HG02763 (cell line): ENCODE data around the gene RPAP2.
A peak's percentile ranks its signal among the peaks of the same experiment; 100 is the strongest.
"Not testable (repeated sequence)": the region's sequence is repeated elsewhere in the genome, so short reads cannot be mapped to it uniquely, and the experiment has no call there.

Source experiments
- ATAC-seq: cut with Tn5 transposase; IDR thresholded peaks from one replicate; pipeline ENCODE4 v1.9.1; 2021; ENCODE audit warnings: mild to moderate bottlenecking, moderate library complexity; ENCODE audit not compliant: unreplicated experiment

Gene RPAP2

GRCh38 chr1:92374223-92374622 is 75.4 kb downstream of the RPAP2 start:
- no peak for ATAC-seq

- ATAC-seq = no peak
Measured at GRCh38 chr1:92376345-92376744, 77.5 kb downstream of the RPAP2 start.

GRCh38 chr1:92377991-92378390 is 79.1 kb downstream of the RPAP2 start:
- not testable (repeated sequence) for ATAC-seq

- ATAC-seq = no peak
Measured at GRCh38 chr1:92380867-92381266, 82.0 kb downstream of the RPAP2 start.

GRCh38 chr1:92393966-92394365 is 95.1 kb downstream of the RPAP2 start:
- not testable (repeated sequence) for ATAC-seq

GRCh38 chr1:92398519-92398918 is 99.7 kb downstream of the RPAP2 start:
- no peak for ATAC-seq

DNA sequence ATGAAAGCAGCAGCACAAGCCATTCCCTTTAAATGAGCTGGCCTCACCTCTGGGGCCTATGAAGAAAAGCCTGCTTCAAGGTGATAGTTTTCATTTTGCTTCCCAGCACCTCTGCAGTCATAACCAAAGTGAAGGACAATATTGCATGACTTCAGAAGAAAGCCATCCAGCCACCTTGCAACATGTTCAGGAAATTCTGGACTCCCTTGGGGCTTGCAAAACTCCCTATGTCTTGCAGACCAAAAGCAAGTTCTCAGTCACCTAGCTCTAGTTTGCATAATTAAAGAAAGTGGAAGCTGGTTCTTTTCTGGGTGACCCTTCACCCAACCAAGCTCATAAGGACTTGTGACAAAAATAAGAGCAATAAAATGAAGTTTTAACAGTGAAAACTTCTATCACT is 100.2 kb downstream of the RPAP2 start:
- peak; percentile 88 for ATAC-seq

GRCh38 chr1:92404661-92405060 is 105.8 kb downstream of the RPAP2 start:
- ATAC-seq = no peak

DNA sequence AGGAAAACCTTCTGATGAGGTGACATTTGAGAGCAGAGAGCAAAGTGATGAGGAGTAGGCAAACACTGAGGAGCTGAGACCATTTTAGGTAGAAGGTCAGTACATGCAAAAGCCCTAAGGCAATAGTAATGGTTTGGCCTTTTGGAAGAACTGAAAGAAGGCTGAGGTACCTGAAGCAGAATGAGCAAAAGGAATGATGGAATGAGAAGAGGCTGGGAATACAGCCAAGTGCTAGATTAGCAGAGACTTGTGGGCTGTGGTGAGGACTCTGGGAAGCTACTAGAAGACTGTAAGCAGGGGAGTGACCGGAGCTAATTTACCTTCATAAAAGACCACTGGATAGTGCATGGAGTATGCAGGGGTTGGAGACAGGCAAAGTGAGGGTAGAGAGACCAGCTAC is 110.0 kb downstream of the RPAP2 start:
- no peak for ATAC-seq

- ATAC-seq = no peak
Measured at GRCh38 chr1:92409946-92410549, 111.2 kb downstream of the RPAP2 start.

DNA sequence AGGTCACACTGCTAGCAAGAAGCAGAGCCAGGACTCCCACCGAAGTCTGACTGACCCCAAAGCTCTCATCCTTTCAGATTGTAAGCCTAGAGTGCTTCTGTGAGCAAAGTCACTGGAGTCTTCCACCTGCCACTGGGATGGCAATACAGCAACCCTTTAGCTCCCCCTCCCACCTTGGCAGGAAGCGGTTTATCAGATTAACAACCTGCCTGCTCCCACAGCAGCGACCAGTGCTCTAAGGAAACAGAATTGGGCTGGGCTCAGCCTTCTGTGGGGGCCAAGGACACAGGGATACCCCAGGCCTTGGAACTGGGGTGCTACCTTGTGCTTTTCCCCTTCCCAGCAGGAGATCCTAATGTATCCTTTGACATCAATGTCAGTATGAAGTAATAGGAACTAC is 111.8 kb downstream of the RPAP2 start:
- no peak for ATAC-seq

DNA sequence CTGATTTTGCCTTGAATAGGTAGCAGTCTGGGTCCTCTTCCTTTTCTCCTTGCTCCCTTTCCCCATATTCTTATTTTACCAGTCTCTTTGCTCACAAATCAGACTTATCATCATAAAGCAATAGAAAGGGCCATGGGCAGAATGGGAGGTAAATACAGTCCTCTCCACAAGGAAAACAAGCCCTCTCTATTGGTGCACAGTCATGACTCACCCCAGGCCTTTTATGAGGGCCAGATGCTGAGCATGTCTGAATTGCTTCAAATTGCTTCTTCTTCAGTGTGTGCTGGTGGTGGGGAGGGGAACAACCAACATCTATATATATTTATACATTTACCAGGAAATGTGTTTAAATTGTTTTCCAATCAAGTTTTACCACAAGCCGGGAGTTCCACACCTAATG is 112.7 kb downstream of the RPAP2 start:
- ATAC-seq = no peak

- no peak for ATAC-seq
Measured at GRCh38 chr1:92419642-92420041, 120.8 kb downstream of the RPAP2 start.

DNA sequence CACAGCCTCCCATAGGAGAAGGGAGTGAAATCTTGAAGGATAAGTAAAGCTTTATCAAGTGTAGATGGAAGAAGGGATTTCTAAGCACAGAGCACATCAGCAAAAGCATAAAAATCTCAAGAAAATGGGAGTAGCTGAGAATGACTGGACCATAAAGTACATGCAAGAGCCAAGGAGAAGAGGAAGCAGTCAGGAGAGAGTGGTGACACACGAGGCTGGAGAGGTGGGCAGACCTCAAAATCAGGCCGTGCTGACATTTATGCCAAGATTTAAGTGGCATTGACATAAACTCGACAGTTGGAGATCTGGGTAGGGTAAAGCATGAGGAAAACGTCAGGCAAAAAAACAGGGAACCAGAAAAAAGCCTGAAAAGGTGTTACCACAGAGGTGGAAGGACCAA is 125.5 kb downstream of the RPAP2 start:
- no peak for ATAC-seq

DNA sequence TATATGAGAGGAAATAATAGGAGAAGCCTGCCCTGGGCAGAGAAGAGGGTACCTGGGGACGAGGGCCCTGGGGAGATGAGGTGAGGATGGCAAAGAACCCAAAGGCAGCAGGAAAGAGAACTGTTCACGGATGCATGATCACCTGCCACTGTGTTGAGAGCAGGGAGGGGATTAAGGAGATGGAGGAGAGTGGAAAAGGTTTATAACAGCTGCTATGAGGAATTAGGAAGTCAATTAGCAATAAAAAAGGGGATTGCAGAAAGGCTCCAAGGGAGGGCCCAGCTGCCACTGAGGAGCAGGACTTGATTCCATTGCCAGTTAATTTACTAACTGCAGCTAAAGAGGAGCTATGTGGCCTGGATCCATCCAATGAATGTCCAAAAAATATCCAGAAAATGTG is 126.8 kb downstream of the RPAP2 start:
- no peak for ATAC-seq

GRCh38 chr1:92430030-92430429 is 131.2 kb downstream of the RPAP2 start:
- ATAC-seq = no peak

- ATAC-seq = not testable (repeated sequence)
Measured at GRCh38 chr1:92434572-92434971, 135.7 kb downstream of the RPAP2 start.

GRCh38 chr1:92439291-92439690 is 140.4 kb downstream of the RPAP2 start:
- no peak for ATAC-seq

DNA sequence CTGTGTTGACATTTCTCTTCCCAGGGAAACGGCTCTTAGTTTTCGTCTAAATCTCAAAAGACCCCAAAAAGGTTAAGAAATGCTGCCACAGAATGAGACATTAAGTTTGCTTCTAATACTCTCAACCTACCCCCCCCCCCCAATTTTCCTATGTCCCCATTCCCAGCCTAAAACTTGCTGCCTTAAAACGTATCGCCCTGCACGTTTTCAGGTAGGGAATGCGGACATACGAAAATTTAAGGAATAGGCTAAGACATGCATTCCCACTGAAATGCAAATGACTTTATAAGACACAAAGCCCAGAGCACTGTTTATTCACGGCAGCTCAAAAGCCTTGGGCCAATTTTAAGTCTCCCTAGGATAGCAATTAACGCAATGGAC is 142.4 kb downstream of the RPAP2 start:
- no peak for ATAC-seq

DNA sequence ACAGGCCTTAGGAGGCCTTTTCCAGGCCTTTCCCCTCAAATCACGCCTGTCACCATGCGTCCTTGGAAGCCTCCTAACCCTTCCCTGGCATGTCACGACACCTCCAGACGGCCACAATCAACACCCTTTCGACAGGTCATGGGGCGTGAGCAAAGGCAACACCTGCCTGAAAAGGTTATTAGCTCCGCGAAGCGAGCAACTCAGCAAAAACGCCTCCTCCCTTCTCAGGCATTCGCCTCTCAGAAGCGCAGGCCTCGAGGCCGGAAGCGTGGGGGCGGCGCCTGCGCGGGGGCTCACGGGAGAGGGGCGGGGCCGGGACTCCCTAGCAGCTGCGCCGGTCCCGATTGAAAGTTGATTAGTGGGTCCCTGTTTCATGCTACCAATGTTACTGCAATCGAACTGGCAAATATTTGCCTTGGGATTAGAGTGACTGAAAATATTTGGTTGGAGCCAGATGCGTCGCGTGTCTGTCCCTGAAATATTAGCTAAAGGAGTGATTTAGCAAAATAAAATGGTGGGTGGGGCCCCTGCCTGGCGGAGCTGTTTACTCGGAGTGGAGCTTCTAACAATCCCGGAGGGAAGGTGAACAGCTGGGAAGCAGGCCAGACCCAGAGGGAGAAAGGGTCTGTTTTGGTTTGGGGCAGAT is 143.0 kb downstream of the RPAP2 start:
- ATAC-seq = no peak

- ATAC-seq = no peak
Measured at GRCh38 chr1:92442351-92442750, 143.5 kb downstream of the RPAP2 start.

GRCh38 chr1:92443893-92444292 is 145.0 kb downstream of the RPAP2 start:
- ATAC-seq = no peak

DNA sequence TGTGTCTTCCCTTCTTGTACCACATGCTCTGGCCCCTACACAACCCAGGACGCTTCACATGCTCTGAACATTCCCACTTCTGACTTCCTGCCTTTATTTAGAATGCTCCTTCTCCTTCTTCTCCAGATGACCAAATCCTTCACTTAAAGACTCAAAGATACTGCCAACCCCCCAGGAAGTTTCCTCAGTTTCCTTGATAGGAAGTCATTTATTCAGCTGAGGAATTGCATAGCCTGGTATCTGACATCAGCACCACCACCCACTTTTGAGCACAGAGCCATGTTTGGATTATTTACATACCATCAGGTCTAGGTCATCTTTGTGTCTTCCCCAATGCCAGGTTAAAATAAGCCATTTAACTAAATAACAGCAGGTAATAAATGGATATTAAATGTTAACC is 145.5 kb downstream of the RPAP2 start:
- ATAC-seq = no peak
